Neuronal stem cell (in vitro differentiated cells): ENCODE data around the gene RNH1. TPM values are rescaled to one million over a fixed set of nuclear protein-coding genes. Genes with fewer than 3 reads are reported as not detected.
A peak's percentile ranks its signal among the peaks of the same experiment; 100 is the strongest.

Experiments used
- DNase-seq: peaks from one replicate; pipeline ENCODE4 v3.0.0-alpha.2; 2013; ENCODE audit warnings: low spot score
- H2AFZ ChIP-seq: one replicate; pipeline ENCODE4 v1.6.1; 2013; ENCODE audit warnings: mild to moderate bottlenecking, low read length, inconsistent platforms
- H2AK5ac ChIP-seq: 2 replicates; pipeline ENCODE4 v1.6.1; 2013; ENCODE audit warnings: low read depth, mild to moderate bottlenecking, inconsistent platforms, low read length, moderate library complexity, mixed read lengths
- H2BK120ac ChIP-seq: 2 replicates; pipeline ENCODE4 v1.6.1; 2013; ENCODE audit warnings: low read depth, mild to moderate bottlenecking, inconsistent platforms, low read length, moderate library complexity, mixed read lengths
- H2BK12ac ChIP-seq: one replicate; pipeline ENCODE4 v1.6.1; 2013; ENCODE audit warnings: low read length, inconsistent platforms
- H2BK15ac ChIP-seq: 2 replicates; pipeline ENCODE4 v1.6.1; 2013; ENCODE audit warnings: mild to moderate bottlenecking, low read length, inconsistent platforms, mixed read lengths
- H2BK5ac ChIP-seq: one replicate; pipeline ENCODE4 v1.6.1; 2013; ENCODE audit warnings: inconsistent platforms, mild to moderate bottlenecking, low read length, moderate library complexity
- H3K14ac ChIP-seq: one replicate; pipeline ENCODE4 v1.6.1; 2013; ENCODE audit warnings: low read length, inconsistent platforms
- H3K18ac ChIP-seq: 2 replicates; pipeline ENCODE4 v1.6.1; 2013; ENCODE audit warnings: low read length, inconsistent platforms
- H3K23ac ChIP-seq: 2 replicates; pipeline ENCODE4 v1.6.1; 2013; ENCODE audit warnings: low read depth, mild to moderate bottlenecking, mixed read lengths, low read length, inconsistent platforms; ENCODE audit not compliant: poor library complexity
- H3K27ac ChIP-seq: replicated peaks from 3 replicates; pipeline ENCODE4 v1.5.1; 2013; ENCODE audit warnings: low read length, inconsistent platforms
- H3K27me3 ChIP-seq, 3 experiments: 2 replicates each; pipeline ENCODE4 v1.6.1; 2013; ENCODE audit warnings: low read length in 3 of 3, mild to moderate bottlenecking in 2 of 3, inconsistent platforms in 1 of 3, low read depth in 1 of 3, mixed read lengths in 1 of 3, moderate library complexity in 1 of 3; ENCODE audit not compliant: control insufficient read depth in 3 of 3, insufficient read depth in 3 of 3
- H3K36me3 ChIP-seq, 2 donors: replicated peaks in 1 of 2; 2 replicates each; pipeline ENCODE4 v1.6.1; 2013; ENCODE audit warnings: low read length in 2 of 2; ENCODE audit not compliant: control insufficient read depth in 2 of 2, insufficient read depth in 2 of 2
- H3K4ac ChIP-seq: 2 replicates; pipeline ENCODE4 v1.6.1; 2013; ENCODE audit warnings: inconsistent platforms, mild to moderate bottlenecking, low read length, moderate library complexity
- H3K4me1 ChIP-seq, 2 donors: 1 replicate in 1 of 2; 2 replicates in 1 of 2; pipeline ENCODE4 v1.6.1; 2013; ENCODE audit warnings: low read length in 2 of 2, low read depth in 1 of 2; ENCODE audit not compliant: control insufficient read depth in 2 of 2, insufficient read depth in 1 of 2
- H3K4me2 ChIP-seq: one replicate; pipeline ENCODE4 v1.6.1; 2013; ENCODE audit warnings: mild to moderate bottlenecking, low read length, inconsistent platforms; ENCODE audit not compliant: insufficient read depth, poor library complexity, severe bottlenecking
- H3K4me3 ChIP-seq, 2 donors: 2 replicates each; pipeline ENCODE4 v1.5.1; 2013; ENCODE audit warnings: low read length in 2 of 2, mild to moderate bottlenecking in 2 of 2, inconsistent platforms in 1 of 2, moderate library complexity in 1 of 2
- H3K79me1 ChIP-seq: one replicate; pipeline ENCODE4 v1.6.1; 2013; ENCODE audit warnings: low read depth, mild to moderate bottlenecking, inconsistent platforms, low read length, moderate library complexity
- H3K9ac ChIP-seq: one replicate; pipeline ENCODE4 v1.6.1; 2013; ENCODE audit warnings: mild to moderate bottlenecking, low read depth, low read length, inconsistent platforms; ENCODE audit not compliant: poor library complexity
- H3K9me3 ChIP-seq, 2 donors: replicated peaks in 1 of 2; 2 replicates each; pipeline versions ENCODE3 to v1.6.1; 2013; ENCODE audit warnings: low read length in 2 of 2, mild to moderate bottlenecking in 2 of 2, inconsistent platforms in 1 of 2, low read depth in 1 of 2, mixed read lengths in 1 of 2, moderate library complexity in 1 of 2; ENCODE audit not compliant: control insufficient read depth in 2 of 2, insufficient read depth in 1 of 2
- H4K8ac ChIP-seq: one replicate; pipeline ENCODE4 v1.6.1; 2013; ENCODE audit warnings: low read depth, mild to moderate bottlenecking, inconsistent platforms, low read length, moderate library complexity
- H4K91ac ChIP-seq: one replicate; pipeline ENCODE4 v1.6.1; 2013; ENCODE audit warnings: low read length, low read depth, mild to moderate bottlenecking, inconsistent platforms; ENCODE audit not compliant: poor library complexity
- WGBS, 2 donors: extraction: QIAGEN DNeasy Blood & Tissue Kit; methylation state at CpG; one replicate each; pipeline ENCODE4 v1.1.7; 2013; ENCODE audit warnings: missing lambda C conversion rate in 2 of 2, mixed read lengths in 1 of 2; ENCODE audit not compliant: insufficient read length in 2 of 2, insufficient replicate concordance in 1 of 2; ENCODE audit errors: extremely low coverage in 2 of 2; 5-methylcytosine and 5-hydroxymethylcytosine counted together
- polyA plus RNA-seq, 2 experiments: library from polyadenylated mRNA; stranded (reverse); fragments of 200-250 nt; gene quantifications; one replicate each; pipeline ENCODE4 v1.2.3, GENCODE V29; 2013

The RNH1 gene
- polyA plus RNA-seq (2013, experiment 1 of 2): 35.7 TPM
- polyA plus RNA-seq (2013, experiment 2 of 2): 35.1 TPM

DNA sequence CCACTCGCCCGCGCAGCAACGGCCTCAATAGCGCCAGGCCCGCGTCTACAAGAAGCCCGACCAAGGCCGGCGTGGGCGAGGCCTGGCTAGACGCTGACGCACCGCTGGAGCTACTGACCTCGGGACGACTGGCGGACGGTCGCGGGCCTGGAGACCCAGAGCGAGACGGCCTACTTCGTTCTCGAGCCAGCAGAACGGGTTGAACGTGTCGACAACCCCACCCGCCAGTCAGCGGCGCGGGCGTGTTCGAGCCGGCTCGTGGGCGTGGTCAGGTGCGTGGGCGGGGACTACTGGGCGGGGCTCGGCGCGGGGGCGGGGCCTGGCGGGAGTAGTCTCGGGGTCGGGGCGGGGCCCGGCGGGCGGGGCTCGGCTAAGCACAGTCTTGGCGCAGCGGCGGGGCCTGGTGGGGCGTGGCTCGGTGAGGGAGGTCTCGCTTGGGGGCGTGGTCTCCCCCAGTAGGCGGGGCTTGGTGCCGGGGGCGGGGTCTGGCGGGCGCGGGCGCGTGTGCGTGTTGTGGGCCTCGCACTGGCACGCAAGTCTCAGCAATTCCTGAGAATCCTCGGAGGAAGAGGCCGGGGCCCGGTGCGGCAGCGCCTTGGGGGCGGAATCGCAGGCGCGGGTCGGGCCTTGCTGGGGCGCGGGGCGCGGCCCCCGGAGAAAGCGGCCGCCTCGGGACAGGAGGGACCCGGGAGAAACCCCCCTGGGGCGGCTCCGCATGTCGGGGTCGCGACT, at the start of gene RNH1:
TSS of gene RNH1 (minus strand) at position 248 of the 732 bp plus-strand sequence. CDS start 5,080 bp downstream, outside the sequence.
- Histone ChIP-seq H3K23ac (peak within 1 kb of the TSS; percentile 98), H2BK12ac (peak within 1 kb of the TSS; percentile 94), H2BK15ac (no peak within 1 kb of the TSS), H2BK120ac (no peak within 1 kb of the TSS), H3K36me3 (peaks cover 10 to 38% of the 10 kb centered on the region in 2 donors), H3K4ac (peak within 1 kb of the TSS; percentile 89), H3K9me3 (no peaks in the 10 kb centered on the region), H3K18ac (peak within 1 kb of the TSS; percentile 100), H3K79me1 (peaks cover 12% of the 10 kb centered on the region), H4K8ac (peak within 1 kb of the TSS; percentile 100), H4K91ac (no peak within 1 kb of the TSS), H2AFZ (peak within 1 kb of the TSS; percentile 97), H3K4me3 (peak within 1 kb of the TSS; percentile 93 to 95), H3K4me2 (peak within 1 kb of the TSS; percentile 94), H3K27me3 (no peaks in the 10 kb centered on the region), H2BK5ac (peak within 1 kb of the TSS; percentile 93), H2AK5ac (peak within 1 kb of the TSS; percentile 92), H3K4me1 (peaks cover 6 to 13% of the 10 kb centered on the region in 2 donors), H3K9ac (peak within 1 kb of the TSS; percentile 100), H3K14ac (peak within 1 kb of the TSS; percentile 99), H3K27ac (peak within 1 kb of the TSS; percentile 93)
- no CpG with 5 or more reads among the region's 93 CpGs for WGBS, 2 donors
- DNase-seq: peak; percentile 96

DNA sequence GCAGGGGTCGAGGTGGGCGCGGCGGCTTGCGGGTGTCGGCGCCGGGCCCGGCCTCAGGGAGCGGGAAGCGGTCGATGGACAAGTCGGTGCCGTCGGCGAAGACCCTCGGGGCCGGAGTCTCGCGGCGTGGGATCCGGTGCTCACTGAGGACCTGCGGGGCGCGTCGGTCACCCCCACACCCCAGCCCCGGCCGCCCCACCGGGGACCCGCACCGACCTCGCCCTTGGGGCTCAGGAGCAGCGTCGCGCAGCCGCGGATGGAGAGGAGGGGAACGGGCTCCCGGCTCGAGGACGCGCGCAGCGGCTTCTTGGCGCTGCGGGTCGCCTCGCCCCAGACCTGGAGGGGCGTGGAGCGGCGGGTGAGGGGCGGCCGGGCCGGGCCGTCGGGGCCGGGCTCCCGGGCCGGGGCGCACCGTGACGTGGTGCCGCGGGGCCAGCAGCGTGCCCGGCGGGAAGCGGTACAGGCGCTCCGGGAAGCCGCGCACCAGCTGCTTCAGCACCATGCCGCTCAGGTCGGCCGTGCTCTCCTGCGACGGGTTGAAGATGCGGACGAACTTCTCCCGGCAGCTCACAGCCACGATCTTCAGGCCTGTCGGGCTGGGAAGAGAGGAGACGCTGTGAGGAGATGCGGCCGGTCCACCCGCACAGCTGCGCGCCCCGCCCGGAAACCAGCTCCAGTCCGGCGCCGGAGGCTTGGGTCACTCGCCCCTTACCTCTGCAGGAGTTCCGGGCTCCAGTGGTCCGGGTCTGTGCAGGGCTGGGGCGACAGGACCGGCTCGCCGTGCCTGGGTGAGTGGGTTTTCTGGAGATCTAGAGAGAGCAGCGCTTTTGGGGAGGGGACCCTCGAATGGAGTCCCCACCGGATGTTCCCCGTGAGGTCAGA, 49.0 kb upstream of the RNH1 start:
- Histone ChIP-seq H4K8ac (no peak overlapping the region), H3K4me3 (peak overlapping the region; percentile 38 to 84), H3K9me3 (peaks cover 0 to 4% of the 10 kb centered on the region in 2 donors), H2AK5ac (peak overlapping the region; percentile 81), H2BK5ac (peak overlapping the region; percentile 66), H3K27me3 (peaks cover 16 to 53% (median 36%) of the 10 kb centered on the region in 3 experiments), H3K14ac (peak overlapping the region; percentile 84), H2BK120ac (peak overlapping the region; percentile 81), H2AFZ (peak overlapping the region; percentile 95), H3K23ac (peak overlapping the region; percentile 55), H4K91ac (no peak overlapping the region), H3K9ac (peak overlapping the region; percentile 84), H3K36me3 (no peaks in the 10 kb centered on the region), H2BK15ac (no peak overlapping the region), H3K4ac (no peak overlapping the region), H3K79me1 (peaks cover 1% of the 10 kb centered on the region), H3K4me1 (peaks cover 10 to 14% of the 10 kb centered on the region in 2 donors), H3K27ac (no peak overlapping the region), H3K18ac (peak overlapping the region; percentile 99), H2BK12ac (peak overlapping the region; percentile 41), H3K4me2 (peak overlapping the region; percentile 100)
- WGBS, 2 donors: no CpG with 5 or more reads among the region's 104 CpGs
- no peak for DNase-seq

DNA sequence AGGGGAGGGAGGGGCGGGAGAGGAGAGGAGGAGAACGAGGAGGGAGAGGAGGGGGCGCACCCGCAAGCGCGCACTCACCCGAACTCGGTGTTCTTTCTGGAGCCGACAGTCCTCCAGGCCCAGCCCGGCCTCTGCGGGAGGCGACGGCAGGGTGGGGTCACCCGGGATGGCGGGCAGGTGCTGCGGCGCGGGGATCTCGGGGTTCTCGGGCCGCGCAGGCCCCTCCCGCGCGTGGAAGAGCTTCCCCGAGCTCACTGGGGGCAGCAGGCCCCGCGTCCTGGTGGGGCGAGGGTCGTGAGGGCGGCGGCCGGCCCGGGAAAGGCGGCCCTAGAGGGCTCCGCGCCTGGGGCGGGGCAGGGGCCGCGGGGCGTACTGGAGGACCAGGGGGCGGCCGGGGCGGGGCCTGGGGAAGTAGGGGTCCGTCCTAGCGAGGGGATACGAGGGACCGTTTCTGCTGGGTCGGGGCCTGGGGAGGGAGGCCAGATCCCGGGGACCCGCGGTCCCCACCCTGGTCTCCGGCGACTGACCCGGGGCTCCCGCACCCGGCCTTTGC, 48.3 kb upstream of the RNH1 start:
- Histone ChIP-seq H3K4me1 (peaks cover 10 to 12% of the 10 kb centered on the region in 2 donors), H3K14ac (no peak overlapping the region), H3K36me3 (no peaks in the 10 kb centered on the region), H2AFZ (peak overlapping the region; percentile 95), H2BK12ac (peak overlapping the region; percentile 90), H4K8ac (no peak overlapping the region), H2BK5ac (peak overlapping the region; percentile 66), H3K27me3 (peaks cover 16 to 53% (median 36%) of the 10 kb centered on the region in 3 experiments), H2BK120ac (peak overlapping the region; percentile 81), H3K23ac (peak overlapping the region; percentile 93), H3K27ac (no peak overlapping the region), H3K79me1 (peaks cover 1% of the 10 kb centered on the region), H2BK15ac (peak overlapping the region; percentile 58), H3K9ac (peak overlapping the region; percentile 84), H3K4ac (no peak overlapping the region), H3K18ac (peak overlapping the region; percentile 99), H2AK5ac (peak overlapping the region; percentile 81), H3K4me3 (peak overlapping the region; percentile 38 to 84), H4K91ac (no peak overlapping the region), H3K4me2 (peak overlapping the region; percentile 100), H3K9me3 (peaks cover 0 to 4% of the 10 kb centered on the region in 2 donors)
- WGBS, 2 donors: no CpG with 5 or more reads among the region's 57 CpGs
- no peak for DNase-seq
